Effector CD8-positive, alpha-beta T cell (primary cell): ENCODE measurements around the gene TOMM40L.
"Not testable (repeated sequence)": the region's sequence is repeated elsewhere in the genome, so short reads cannot be mapped to it uniquely, and the experiment has no call there.

Source experiments
- DNase-seq: peaks from one replicate; lab custom pipeline; 2025; lab: John Stamatoyannopoulos, UW

TOMM40L gene

DNA sequence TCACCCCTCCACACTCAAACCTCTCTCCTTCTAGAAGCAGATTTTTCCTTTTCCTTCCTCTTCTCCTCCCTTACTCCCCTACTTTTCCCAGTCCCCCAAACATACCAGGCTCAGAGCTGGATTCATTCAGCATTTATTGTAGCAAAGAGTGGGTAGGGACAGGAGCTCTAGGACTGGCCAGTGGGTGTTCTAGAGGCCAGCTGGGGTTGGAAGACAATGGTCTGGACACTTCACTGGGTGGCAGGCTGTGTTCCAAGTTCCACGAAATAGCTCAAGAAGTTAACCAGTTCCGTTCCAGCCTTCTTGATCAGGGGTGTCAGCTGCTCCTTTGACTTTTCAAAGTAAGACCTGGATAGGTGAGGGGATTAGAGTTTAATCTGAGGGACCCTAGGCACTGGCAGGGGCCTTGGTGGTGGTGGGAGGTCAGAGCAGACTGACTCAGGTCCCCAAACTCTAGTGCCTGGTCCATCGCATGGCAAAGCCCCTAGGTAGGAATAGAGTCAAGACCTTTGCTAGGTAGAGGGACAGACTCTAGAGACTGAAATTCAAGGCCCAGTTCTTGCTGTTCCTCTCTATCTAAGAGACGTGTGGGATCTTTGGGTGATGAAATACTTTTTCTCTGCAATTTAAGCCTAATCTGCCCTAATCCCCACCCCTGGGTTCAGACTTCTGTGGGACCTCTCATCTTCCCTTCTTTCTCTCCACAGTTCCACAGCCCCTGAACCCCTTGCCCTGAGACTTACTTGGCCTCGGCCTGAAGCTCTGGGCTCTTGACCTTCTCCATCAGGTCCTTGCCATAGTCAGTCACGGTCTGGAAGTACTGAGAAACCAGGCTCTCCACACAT is 3.5 kb upstream of the TOMM40L start:
- no peak for DNase-seq

DNA sequence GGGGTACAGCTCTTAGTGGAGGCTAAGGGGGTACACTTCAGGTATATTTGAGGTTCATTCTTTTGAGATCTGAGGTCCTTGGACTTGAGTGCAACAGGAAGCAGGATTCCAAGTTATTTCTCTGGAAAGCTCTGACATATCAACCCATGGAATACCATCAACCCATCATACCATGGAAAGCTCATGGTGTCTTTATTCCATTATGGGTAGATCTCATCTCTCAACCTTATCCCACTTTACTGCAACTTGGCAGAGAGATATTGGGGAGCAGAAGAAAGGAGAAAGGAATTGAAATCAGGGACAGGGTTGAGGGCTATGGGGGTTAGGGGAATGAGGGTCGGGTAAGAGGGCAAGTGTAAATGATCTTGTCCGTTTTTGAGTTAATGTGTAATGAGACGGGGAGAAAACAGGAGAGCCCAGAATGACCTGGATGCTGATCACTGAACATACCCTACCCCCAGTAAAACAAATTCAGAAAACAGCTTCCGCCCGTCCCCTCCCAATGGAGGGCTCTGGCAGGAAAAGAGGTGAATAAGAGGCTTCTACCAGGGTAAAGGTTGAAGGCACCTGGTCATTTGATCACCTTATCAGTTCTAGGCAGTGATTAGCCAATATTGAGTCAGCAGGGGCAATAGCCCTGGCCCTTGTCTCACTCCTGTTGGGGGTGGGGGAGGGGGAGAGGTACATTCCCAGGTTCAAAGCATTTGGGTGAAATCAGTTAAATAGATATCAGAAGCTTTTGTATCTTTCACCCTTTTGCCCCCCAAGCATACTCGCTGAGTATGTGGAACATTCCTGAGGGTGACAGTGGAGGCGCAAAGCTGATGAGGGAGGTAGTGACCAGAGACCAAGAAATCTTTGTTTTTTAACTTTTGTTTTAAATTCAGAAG is 1.8 kb upstream of the TOMM40L start:
- no peak for DNase-seq

DNA sequence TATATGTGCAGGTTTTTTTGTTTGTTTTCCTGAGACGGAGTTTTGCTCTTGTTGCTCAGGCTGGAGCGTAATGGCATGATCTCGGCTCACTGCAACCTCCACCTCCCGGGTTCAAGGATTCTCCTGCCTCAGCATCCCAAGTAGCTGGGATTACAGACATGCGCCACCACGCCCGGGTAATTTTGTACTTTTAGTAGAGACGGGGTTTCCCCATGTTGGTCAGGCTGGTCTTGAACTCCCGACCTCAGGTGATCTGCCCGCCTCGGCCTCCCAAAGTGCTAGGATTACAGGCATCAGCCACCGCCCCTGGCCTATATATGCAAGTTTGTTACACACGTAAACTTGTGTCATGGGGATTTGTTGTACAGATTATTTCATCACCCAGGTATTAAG is 1.2 kb upstream of the TOMM40L start:
- DNase-seq, result not testable (repeated sequence)

DNA sequence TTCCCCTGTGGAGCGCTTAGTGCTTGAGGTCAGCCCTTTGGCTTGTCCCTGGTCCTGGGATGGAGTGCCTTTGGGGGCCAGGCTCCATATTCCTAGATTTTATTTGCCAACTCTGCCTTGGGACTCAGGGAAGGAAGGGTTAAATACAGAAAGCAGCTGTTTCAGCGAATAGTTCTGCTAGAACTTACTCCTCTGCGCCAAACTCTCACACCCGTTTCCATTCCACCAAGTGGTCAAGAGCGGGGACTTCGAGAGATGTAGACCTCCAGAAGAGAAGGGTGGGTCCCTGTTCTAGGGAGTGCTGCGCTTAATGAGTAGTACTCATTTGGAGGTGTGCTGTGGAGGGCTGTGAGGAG is 704 bp upstream of the TOMM40L start:
- no peak for DNase-seq

DNA sequence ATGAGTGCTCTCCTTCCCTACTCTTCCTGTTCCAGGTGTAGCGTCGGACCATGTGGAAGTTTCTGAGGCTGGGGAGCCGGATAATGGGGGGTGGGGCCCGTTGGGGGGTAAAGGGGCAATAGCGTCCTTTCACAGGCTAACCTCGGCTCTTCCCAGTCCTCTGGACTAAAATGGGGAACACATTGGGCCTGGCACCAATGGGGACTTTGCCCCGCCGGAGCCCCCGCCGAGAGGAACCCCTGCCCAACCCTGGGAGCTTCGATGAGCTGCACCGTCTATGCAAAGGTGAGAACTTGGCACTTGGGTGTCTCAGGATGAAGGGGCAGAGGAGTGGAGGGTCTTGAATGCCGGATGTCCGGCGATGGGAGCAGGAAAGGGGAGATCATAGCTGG is 456 bp downstream of the TOMM40L start:
- DNase-seq, result no peak

DNA sequence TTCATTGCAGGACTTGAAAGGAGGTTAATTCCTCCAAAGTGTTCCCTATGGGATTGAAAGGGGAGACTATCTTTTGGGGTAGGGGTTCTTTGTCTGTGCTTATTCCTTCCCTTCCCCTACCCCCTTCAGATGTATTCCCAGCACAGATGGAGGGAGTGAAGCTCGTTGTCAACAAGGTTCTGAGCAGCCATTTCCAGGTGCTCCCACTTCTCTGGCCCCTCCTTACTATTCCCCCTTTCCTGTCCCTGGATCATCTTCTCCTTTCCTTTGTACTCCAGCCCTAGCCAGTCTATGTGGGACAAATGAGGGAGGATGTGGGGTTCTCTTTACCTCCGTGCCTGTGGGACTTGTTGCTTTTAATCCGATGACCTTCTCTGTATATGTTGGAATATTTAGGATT is 899 bp downstream of the TOMM40L start:
- no peak for DNase-seq

DNA sequence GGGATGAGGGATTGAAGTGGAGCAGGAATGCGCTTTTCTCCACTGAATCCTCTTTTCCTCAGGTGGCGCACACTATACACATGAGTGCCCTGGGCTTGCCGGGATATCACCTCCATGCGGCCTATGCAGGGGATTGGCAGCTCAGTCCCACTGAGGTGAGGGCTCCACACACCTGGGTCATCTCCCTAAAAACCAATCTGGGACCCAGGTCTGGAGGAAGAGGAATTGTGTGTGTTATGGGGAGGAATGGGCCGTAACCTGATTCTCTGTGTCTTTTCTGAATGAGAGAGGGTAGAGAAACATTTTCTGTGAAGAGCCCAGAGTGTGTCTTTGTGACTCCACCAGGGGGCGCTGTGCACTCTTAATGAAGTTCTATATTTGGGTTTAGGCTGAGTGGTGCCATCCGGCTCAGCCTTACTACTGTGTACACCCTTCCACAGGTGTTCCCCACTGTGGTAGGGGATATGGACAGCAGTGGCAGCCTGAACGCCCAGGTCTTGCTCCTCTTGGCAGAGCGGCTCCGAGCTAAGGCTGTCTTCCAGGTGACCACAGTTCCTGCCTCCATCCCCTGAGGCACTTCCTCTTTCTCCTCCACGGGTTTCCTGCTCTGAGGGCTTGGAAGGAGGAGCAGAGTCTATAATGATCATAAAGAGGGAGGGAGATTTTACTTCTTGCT is 1.5 kb downstream of the TOMM40L start:
- peak; percentile 82 for DNase-seq

DNA sequence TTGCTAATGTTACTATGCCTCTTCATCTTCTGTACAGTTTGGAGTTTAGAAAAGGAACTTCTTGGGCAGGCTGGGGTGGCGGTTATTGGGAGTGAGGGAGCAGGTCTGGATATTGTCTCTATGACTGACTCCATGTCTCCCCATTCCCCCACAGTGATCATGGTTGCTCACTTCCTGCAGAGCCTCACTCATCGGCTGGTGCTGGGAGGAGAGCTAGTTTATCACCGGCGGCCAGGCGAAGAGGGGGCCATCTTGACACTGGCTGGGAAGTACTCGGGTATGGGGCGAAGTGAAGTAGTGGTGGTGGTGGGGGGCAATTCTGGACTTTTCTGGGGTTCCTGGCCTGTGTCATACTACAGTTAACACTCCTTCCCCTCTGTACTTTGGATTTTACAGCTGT is 2.2 kb downstream of the TOMM40L start:
- DNase-seq, result no peak

DNA sequence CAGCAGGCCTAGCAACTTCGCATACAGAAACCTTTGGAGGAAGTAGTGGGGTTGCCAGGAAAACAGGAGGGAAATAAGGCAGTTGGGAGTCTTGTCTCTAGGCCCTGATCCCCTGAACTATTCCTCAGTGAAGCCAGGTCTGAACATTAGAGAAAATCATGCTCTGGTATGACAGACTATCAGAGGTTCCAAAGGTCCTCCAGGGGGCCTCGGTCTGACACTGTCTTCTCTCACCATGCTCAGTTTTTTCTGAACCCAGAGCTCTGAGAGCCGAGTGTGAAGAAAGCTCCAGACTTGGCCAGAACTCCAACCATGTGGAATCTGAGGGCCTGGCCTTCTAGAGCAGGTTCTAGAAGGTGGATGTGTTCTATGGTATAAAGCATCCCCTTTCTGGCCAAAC is 4.0 kb downstream of the TOMM40L start:
- no peak for DNase-seq

DNA sequence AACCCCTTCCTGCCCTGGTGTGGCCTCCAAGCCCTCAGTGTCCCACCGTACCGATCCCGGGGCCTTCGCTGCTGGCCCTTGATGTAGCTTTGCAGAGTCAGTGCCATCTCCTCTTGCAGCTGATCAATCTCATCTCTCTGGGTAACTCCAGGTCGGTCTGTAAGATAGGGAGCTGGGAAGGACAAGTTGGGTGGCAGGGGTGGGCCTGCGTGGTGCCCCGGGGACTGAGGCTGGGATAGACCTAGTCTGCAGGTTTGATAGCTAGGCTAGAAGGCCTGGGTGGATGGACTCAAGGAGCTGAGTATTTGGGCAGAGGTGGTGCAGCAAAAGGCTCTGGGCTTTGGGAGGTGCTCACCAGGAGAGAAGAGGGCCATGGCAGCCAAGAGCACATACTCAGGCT is 4.9 kb downstream of the TOMM40L start:
- no peak for DNase-seq

DNA sequence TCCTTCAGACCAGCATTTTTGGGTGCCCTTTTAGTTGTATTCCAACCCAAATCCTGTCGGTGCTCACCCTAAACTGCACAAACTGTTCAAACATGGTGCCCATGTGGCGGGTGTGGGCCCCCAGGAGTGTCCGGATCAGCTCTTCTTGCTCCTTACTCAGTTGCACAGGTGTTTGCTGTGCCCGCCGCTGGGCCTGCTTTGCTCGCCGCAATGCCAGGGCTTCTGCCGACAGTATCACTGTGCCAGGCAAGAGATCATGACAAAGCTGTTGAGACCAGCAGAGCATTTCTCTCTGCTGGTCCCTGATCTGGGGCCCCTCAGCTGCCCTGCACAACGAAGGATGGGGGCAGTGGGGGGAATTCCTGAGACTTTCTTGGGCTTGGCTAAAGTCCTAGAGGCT is 7.2 kb downstream of the TOMM40L start:
- no peak for DNase-seq

DNA sequence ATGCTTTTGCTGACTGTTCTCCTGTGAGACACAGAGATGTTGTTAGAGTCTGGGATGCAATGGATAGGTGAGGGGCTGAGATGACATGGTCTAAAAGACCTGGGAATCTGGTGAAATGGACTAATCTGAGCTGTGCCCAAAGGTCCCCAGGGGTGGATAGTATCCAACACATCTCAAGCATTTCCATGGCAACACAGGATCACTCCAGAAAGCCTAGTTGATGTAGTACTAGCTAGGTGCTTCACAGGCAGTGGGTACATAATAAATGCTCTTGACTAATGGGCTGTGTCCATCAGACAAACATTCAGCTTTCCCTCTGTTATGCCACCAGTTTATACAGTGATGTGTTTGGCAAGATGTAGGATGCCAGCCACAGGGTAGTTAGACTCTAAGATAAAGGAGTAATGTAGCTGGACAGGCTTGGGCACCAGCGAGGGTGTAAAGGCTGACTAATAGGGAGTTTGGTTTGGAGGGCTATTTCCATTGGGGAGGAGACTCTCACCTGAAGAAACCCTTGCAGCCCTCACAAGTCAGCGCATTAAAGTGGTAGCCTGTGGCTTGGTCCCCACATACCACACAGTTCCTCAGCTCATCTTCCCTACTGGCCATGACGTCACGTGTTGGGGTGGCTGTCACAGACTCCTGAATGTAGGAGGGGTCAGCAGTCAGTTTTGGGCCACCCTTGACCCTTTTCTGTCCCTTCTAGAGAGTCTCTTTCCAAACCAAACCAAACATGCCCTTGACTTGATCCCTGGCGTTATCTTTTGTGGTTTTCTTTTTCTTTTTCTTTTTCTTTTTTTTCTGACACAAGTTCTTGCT is 10.3 kb downstream of the TOMM40L start:
- DNase-seq, result no peak

DNA sequence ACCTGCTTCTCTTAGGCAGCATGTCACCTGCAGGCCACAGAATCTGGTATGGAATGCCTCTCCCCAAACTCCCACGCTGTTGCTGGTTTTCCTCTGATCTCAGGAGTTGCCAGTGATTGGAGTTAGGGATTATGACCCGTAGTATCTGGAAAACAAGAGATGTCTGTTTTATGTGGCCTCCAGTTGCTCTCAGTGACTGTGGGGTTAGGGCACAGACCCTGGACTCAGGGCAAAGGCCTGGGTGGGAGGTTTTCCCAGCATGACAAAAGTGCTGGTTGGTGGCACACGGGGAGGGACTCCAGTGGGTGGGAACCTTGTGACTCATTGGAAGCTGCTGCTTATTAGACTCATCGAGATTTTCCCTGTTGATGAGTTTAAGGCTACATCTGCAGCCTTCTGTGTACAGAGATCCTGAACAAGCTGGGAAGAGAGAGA is 12.2 kb downstream of the TOMM40L start, which contains the start of gene NR1I3:
NR1I3 (minus strand) TSS at position 165 of the 435 bp plus-strand sequence. CDS start 1,638 bp downstream, outside the sequence.
- no peak for DNase-seq

DNA sequence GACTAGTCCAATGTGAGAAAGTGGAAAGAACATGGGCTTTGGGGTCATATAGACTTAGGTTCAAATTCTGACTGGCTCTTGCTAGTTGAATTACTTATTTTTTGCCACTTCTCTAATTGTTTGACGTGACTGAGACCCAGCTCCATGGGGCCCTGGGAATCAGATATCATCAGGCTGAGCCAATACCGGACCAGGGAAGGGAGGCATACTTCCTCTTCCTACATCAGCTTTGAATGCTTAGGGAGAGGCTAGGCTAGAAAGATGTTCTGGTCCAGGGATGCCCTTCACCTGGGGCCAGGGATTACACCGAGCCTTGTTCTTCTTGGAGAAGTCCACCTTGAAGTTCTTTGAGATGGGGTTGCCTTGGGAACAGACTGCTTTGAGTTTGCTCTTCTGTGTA is 15.8 kb downstream of the TOMM40L start:
- no peak for DNase-seq

DNA sequence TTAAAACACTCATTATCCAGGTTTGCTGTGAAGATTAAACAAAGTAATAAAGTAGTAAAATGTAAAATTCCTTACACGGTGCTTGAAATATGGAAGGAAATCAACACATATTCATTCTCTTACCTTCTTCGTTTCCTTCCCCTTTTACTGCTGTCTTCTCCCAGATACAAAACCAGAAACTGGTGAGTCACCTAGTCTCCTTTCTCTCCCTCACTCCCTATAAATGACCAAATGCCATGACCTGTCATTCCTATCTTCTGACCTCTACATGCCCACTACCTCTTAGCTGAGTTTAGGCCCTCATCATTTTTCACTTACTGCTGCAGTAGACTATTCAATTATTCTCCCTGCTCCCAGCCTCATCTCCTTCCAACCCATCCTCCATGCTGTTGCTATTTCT is 16.5 kb downstream of the TOMM40L start:
- no peak for DNase-seq

DNA sequence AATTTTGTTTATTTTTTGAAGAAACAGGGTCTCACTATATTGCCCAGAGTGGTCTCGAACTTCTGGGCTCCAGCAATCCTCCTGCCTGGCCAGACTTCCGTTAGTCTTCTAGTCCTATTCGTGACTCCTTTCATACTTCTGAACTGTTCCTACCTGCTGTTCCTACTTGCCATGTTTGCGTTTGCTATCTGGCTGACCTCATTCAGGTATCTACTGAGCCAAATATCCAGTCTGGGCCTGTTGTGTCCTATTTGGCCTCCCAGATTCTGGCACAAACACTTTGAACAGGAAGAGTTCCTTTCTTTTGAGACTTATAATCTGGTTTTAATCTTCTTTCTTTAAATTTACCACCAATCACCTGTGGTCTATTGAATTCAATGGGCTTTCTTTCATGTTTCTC is 19.0 kb downstream of the TOMM40L start:
- no peak for DNase-seq

DNA sequence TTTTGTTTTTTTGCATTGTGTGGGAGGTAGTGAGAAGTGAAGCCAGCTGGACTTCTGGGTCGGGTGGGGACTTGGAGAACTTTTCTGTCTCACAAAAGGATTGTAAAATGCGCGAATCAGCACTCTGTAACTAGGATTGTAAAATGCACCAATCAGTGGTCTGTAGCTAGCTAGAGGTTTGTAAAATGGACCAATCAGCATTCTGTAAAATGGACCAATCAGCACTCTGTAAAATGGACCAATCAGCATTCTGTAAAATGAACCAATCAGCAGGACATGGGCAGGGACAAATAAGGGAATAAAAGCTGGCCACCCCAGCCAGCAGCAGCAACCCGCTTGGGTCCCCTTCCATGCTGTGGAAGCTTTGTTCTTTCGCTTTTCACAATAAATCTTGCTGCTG is 24.2 kb downstream of the TOMM40L start:
- not testable (repeated sequence) for DNase-seq

DNA sequence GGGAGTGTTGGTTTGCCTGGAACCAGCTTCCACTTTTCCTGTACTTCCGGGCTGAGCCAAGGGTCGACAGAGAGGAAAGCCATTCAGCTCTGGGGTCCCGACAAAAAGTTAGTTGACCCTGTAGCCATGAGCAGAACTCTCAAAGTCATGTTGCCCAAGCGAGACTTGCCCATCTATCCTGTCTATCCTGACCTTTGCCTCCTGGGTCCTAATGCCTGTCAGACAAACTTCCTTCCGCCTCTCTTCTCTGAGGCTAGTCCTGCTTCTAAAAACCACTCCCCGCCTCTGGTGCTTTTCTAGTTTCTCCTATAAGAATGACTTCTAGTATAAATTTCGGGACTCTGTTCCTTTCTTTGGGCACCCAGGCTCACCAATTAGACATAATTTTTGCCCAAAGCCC is 25.0 kb downstream of the TOMM40L start:
- no peak for DNase-seq

DNA sequence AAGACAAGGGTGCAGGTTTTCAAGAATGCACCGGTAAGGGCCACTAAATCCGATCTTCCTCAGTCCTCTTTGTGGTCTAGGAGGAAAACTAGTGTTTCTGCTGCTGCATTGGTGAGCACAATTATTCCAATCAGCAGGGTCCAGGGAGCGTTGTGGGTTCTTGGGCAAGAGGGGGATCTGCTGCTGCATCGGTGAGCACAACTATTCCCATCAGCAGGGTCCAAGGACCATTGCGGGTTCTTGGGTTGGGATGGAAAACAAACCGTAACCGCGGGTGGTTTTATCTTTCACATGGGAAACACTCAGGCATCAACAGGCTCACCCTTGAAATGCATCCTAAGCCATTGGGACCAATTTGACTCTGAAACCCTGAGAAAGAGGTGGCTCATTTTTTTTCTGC is 25.7 kb downstream of the TOMM40L start:
- no peak for DNase-seq

DNA sequence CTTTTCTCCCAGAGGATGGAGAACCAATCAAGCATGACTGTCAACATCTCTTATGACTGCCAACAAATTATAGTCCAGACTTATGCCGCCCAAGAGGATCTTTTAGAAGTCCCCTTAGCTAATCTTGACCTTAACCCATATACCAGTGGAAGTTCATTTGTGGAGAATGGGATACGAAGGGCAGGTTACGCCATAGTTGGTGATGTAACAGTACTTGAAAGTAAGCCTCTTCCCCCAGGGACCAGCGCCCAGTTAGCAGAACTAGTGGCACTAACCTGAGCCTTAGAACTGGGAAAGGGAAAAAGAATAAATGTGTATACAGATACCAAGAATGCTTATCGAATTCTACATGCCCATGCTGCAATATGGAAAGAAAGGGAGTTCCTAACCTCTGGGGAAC is 29.4 kb downstream of the TOMM40L start:
- not testable (repeated sequence) for DNase-seq

DNA sequence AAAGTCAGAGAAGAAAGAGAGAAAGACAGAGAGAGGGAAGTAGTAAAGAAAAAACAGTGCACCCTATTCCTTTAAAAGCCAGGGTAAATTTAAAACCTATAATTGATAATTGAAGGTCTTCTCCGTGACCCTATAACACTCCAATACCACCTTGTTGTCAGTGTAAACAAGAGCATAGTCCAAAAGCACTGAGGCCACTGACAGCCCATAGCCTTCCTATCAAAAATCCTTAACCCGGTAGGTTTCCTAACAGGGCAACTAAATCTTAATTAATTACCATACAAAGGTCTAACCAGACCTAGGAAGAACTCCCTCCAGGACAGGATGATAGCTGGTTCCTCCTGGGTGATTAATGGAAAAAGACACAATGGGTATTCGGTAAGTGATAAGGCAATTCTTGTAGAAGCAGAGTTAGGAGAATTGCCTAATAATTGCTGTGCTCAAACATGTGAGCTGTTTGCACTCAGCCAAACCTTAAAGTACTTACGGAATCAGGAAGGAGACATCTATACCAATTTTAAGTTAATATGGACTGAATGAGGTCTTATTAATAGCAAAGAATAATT is 30.2 kb downstream of the TOMM40L start:
- DNase-seq, result not testable (repeated sequence)
